GM04503 (cell line): Measurements from ENCODE around the gene SF3B6.
"Not testable (repeated sequence)": the region's sequence is repeated elsewhere in the genome, so short reads cannot be mapped to it uniquely, and the experiment has no call there.

ENCODE experiments used
- DNase-seq: peaks from one replicate; pipeline ENCODE4 v3.0.0-alpha.2; 2012; ENCODE audit warnings: low read depth

The SF3B6 gene

GRCh38 chr2:24093270-24093669 is 17.1 kb upstream of the SF3B6 start:
- DNase-seq, result not testable (repeated sequence)

- no peak for DNase-seq
These were observed 12.8 kb upstream of the SF3B6 start for GRCh38 chr2:24088821-24089359.

GRCh38 chr2:24087032-24087431 is 10.9 kb upstream of the SF3B6 start:
- no peak for DNase-seq

DNA sequence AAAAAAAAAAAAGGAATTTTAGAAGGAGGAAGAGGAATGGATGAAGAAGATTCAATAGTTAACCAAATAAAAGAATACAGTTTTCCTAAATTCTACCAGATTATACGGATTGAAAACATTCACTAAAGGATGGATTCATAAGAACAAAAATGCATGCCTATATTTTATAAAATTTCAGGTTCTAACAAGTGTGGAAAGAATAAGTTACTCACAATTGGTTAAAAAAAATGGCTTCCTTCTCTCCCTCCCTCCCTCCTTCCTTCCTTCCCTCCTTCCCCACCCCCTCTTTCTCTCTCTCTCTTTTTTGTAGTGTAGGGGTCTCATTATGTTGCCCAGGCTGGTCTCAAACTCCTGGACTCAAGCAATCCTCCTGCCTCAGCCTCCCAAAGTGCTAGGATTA is 10.1 kb upstream of the SF3B6 start:
- no peak for DNase-seq

- no peak for DNase-seq
These were observed 9.0 kb upstream of the SF3B6 start for GRCh38 chr2:24085200-24085489.

GRCh38 chr2:24084386-24085199 is 8.5 kb upstream of the SF3B6 start, which contains the start of gene TP53I3:
TSS of gene TP53I3 (minus strand) at chr2:24084834. CDS start at chr2:24084326, 508 bp downstream.
- peak; percentile 54 for DNase-seq

DNA sequence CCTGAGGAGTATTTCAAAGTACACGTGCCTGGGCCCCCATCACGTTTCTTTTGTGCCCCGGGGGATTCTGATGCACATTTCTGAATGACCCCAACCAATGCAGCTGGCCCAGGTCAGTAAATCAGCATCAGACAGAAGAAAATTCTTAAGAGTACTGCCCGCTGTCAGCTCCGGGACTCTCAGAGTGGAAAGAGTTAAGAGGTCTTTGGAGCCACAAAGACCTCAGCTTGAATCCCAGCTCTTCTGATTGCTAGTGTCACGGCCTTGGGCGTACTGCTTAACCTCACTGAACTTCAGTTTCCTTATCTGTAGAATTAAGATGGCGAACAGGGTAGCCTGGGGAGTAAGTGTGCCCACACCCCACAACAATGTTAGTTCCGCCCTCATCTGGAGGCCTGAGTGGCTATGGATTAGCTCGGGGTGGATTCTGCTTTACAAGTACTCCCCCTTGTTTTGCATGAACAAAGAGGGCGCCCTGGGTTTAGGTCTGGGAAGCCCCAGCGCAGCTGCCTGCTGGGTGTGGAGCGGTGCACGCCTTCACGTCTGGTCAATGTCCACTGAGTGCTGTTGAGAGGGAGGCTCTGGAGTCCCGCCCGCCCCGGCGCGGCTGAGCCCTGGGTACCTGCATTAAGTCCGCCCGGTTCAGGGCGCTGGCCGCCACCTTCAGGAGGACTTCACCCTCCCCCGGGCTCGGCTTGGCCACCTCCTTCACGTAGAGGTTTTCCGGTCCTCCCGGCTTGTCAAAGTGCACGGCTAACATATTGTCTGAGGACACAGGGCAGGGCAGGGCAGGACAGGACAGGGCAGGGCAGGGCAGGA is 7.7 kb upstream of the SF3B6 start:
- peak; percentile 39 for DNase-seq

- no peak for DNase-seq
These were observed 6.9 kb upstream of the SF3B6 start for GRCh38 chr2:24082787-24083566.

- DNase-seq, result no peak
These were observed 4.6 kb upstream of the SF3B6 start for GRCh38 chr2:24080701-24081100.

GRCh38 chr2:24077879-24078278 is 1.8 kb upstream of the SF3B6 start:
- DNase-seq, result no peak

GRCh38 chr2:24077535-24077877 is 1.4 kb upstream of the SF3B6 start:
- no peak for DNase-seq

DNA sequence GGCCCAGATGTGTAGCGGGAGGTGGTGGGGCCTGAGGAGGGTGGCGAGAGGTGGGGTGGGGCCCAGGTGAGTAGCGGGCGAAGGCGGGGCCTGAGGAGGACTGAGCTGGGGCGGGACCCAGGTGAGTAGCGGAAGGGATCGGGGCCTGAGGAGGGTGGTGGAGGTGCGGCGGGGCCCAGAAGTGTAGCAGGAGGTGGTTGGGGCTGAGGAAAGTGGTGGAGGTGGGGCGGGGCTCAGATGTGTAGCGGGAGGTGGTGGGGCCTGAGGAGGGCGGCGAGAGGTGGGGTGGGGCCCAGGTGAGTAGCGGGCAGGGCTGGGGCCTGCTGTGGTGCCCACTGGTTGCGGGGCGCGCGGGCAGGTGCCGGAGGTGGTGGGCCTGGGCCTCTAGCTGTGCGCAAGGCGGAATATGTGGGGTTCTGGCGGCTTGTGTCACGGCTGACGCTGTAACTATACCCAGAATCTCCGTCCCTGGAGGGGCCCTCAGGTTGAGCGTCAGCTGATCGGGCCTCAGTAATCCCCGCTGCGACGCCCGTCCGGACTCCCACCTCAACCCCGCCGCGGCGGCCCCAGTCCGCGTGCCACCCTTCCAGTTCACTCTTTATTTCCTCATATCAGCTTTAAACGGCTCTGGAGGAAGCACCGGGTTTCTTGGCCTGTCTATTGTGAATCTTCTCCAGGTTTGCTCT is 866 bp upstream of the SF3B6 start:
- no peak for DNase-seq

DNA sequence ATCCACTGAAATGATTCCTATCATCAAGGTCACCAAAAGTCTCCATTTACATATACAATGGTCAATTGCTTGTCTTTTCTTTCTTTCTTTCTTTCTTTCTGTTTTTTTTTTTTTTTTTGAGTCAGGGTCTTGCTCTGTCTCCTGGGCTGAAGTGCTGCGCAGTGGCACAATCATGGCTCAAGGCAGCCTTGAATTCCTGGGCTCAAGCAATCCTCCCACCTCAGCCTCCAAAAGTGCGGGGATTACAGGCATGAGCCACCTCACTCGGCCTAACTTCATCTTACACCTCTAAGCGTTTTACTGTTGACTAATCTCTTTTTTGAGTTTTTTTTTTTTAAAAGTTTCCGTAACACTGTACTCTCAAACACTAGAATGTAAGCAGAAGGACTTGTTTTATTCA is 867 bp downstream of the SF3B6 start:
- no peak for DNase-seq

DNA sequence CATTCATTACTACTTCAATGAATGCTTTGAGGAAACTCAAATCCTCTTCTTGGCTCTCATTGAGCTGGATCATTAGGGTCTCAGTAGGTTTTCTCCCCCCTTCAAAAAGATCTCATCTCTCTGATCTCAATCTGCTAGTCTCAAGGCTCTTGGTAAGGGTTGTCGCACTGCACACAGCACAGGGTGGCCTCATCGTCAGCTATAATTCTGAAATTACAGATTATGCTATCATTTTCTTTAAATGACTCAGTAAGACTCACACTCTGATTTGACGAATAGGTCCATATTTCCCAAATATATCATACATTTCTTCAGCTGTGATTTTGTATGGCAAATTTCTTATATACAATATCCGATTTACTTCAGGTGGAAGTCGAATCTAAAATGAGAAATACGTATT is 2.3 kb downstream of the SF3B6 start:
- no peak for DNase-seq

DNA sequence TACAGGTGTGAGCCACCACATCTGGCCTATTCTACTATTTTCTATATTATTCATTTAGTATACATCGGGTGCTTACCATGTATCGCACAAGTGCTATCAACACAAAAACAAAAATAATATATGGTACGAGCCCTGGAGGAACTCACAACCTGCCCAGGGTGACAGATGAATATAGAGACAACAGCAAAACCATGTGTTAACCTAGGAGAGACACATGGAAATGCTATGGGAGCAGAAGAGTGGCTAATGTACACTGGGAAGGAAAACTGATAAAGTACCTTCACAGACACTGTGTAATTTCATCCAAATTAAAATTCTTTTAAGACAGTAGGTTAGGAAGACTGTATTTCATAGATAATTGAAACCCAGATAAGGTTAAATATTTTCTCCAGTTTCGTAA is 3.9 kb downstream of the SF3B6 start:
- no peak for DNase-seq

DNA sequence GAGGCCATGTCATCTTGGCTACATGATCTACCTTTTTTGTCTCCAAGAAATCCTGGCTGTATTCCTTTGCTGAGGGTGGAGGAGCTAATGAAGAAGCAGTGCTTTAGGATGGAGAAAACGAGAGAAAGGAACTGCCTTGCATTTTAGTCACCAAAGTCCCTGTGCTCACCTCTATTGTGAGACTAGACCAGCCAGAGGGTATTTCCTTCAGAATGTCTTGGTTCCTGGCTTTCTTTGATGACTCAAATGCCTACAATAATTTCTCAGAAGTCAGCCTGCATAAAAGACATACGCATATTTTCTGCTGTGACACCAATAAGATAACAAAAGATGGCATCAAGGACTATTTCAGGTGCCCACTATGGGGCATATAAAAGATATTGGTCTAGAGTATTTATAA is 10.8 kb downstream of the SF3B6 start:
- no peak for DNase-seq

DNA sequence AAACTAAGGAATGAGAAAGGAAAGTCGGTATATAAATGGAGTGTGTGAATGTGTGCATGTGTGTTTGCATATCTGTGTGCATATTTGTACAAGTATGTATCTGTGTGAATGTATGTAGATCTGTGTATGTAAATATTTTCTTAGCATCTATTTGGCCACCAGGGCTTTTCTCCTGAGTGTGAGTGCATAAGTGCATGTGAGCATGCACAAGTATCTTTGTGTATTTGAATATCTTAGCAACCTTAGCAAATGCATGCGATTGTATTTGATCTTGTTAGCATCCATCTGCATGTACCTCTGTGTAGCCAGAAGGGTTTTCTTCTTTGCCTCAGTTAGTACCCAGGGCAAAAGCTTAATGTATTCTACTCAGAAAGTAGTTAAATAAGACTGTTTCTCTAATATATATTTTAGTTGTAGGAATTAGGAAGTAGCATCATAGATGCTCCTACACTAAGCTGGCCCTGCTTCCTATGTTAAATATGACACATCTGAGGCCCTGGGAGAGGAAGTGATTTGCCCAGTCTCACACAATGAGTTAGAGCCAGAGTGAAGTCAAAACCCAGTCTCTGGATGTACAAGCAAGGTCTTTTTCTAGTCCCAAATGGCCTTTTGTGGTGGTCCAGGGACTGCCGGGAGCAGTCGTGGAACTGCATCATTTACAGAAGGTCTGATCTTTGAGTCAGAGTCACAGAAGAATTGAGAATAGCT is 17.4 kb downstream of the SF3B6 start:
- no peak for DNase-seq

- no peak for DNase-seq
These were observed 20.4 kb downstream of the SF3B6 start for GRCh38 chr2:24055750-24056149.

- no peak for DNase-seq
These were observed 21.6 kb downstream of the SF3B6 start for GRCh38 chr2:24054366-24055010.

DNA sequence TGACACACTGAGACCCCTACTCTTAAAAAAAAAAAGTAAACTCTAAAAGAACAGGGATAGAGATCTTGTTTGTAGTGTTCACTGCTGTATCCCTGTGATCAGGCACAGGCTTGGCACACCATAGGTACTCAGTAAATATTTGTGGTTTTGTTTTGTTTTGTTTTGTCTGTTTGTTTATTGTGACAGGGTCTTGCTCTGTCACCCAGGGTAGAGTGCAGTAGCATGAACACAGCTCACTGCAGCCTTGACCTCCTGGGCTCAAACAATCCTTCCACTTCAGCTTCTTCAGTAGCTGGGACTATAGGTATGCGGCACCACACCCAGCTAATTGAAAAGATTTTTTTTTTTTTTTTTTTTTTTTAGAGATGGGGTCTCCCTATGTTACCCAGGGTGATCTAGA is 23.2 kb downstream of the SF3B6 start:
- DNase-seq, result no peak

DNA sequence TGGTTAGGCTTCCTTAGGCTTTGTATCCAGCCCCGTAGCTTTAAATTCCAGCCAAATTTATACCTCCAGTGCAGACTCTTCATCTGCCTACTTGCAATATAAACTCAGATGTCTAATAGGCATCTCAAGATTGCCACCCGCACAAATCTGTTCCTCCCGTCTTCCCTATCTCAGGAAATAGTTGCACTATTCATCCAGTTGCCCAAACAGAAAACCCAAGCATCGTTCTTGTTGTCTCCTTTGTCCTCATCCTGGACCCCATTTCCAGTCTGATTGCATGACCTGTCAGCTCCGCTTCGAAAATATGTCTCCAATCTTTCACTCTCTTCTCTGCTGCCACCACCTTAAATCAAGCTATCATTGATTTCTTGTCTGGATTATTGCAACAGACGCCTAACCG is 24.3 kb downstream of the SF3B6 start:
- DNase-seq, result no peak
